Globus pallidus (tissue), 1 donor: ENCODE data around the gene PSMA2.
"Not testable (repeated sequence)": the region's sequence is repeated elsewhere in the genome, so short reads cannot be mapped to it uniquely, and the experiment has no call there.

ENCODE experiments used
- DNase-seq: peaks from one replicate; pipeline ENCODE4 v3.0.0-alpha.2; 2015; ENCODE audit warnings: low spot score

Gene PSMA2

DNA sequence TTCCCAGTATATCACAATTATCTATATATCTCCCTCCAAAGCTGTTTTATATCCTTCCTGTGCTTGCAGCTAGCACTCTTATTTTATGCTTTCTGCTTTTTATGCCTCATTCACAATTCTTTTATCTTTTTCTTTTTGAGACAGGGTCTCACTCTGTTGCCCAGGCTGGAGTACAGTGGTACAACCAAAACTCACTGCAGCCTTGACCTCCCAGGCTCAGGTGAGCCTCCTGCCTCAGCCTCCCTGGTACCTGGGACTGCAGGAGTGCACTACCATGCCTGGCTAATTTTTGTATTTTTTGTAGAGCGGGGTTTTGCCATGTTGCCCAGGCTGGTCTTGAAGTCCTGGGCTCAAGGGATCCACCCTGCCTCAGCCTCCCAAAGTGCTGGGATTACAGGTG is 25.8 kb downstream of the PSMA2 start:
- DNase-seq, result no peak

DNA sequence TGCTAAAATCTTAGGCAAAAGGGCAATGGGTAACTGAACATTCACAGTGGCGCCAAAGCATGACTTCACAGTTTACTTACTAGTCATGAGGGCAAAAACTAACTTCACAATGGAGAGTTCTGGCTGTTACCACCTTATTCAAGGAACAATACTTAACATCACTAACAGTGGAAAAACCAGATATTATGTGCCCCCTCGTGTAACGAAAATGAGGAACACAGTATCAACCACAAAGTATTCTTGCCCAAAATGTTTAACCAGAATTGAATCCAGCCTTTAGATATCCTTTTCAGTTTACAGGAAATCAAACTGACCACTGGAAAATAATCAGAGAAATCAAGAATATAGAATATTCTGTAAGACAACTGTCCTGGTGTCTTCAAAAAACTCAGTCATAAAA is 29.6 kb downstream of the PSMA2 start:
- no peak for DNase-seq

DNA sequence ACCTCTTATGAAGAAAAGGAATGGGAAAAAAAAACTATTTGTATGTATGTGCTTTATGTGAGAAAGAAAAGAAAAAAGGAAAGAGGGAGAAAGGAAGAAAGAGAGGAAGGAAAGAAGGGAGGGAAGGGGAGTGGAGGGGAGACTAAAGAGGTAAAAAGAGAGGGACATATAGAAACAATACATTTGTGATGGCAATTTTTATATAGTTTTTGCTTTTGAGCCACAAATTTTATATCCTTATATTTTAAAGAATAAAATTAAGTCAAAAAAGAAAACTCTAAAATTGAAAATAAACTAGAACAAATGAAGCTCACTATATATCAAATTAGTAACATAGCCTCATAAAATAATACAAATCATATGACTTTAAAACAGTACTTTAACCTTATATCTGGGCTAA is 31.1 kb downstream of the PSMA2 start:
- DNase-seq, result no peak

DNA sequence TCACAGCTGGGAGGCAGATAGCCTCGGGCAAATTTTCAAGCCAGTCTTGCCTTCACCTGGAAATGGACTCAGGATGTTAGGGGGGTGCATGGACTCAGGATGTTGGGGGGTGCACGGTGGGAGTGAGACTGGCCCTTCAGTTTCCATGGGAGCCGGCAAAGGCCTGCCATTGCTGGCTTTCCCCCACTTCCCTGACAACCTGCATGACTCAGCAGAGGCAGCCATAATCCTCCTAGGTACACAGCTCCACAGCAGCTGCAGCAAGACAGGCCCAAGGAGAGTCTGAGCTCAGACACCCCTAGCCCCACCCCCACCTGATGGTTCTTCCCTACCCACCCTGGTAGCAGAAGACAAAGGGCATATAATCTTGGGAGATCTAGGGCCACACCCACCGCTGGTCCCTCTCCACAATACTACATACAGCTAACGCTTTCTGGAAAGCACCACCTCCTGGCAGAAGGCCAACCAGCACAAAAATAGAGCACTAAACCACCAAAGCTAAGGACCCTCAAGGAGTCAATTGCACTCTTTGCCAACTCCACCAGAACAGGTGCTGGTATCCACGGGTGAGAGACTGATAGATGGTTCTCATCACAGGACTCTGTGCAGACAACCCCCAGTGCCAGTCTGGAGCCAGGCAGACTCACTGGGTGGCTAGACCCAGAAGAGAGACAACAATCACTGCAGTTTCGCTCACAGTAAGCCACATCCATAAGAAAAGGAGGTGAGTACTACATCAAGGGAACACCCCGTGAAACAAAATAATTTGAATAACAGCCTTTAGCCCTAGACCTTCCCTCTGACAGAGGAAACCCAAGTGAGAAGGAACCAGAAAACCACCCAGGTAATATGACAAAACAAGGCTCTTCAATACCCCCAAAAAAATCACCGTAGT is 38.4 kb downstream of the PSMA2 start:
- no peak for DNase-seq

DNA sequence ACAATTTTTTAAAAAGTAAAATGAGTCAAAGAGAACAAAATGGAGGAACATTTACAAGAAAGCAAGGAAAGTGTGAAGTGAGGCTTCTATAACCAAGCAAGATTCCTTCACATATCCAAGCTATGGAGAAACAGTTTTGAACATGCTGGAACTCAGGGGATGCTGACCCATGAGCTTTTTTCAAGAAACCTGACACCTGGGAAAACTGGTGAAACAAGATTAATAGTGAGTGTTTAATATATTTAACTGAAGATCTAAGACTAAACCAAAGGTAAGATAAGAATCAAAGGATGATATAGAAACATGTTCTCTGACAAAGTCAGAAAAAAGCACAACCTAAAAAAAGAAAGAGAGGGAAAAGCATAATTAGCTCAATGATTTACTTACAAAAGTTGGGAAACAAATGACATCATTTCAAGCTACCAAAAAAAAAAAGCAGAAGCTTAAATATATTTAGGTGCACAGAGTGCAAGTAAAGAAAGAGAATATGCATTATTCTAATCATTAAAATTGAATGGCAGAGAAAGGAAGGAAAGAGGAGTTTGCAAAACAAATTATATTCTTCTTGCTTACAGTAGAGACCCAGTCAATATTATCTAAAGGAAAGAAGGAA is 45.0 kb downstream of the PSMA2 start:
- no peak for DNase-seq

DNA sequence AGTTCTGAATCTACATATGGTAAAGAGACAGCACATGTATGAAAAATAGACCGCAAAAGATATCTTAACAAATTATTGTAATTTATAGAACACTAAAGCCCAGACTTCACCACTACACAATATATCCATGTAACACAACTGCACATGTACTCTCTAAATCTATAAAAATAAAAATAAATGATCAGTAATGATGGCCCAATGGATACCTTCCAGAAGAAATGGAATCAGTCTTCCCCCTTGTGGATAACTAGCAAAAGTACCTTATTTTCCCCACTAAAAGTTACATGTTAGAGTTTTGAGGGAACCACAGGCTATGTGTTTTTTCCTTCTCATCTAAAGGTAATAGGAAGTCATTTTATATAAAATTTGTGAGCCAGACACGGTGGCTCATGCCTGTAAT is 45.8 kb downstream of the PSMA2 start:
- no peak for DNase-seq

DNA sequence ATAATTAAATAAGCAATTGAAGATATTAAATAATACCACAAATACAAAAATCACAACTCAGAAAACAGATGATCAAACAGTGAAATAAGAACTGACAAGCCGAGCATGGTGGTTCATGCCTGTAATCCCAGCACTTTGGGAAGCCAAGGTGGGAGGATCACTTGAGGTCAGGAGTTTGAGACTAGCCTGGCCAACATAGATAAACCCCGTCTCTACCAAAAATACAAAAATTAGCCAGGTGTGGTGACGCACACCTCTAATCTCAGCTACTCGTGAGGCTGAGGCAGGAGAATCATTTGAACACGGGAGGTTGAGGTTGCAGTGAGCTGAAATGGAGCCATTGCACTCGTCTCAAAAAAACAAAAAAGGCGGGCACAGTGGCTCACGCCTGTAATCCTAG is 46.8 kb downstream of the PSMA2 start:
- not testable (repeated sequence) for DNase-seq

DNA sequence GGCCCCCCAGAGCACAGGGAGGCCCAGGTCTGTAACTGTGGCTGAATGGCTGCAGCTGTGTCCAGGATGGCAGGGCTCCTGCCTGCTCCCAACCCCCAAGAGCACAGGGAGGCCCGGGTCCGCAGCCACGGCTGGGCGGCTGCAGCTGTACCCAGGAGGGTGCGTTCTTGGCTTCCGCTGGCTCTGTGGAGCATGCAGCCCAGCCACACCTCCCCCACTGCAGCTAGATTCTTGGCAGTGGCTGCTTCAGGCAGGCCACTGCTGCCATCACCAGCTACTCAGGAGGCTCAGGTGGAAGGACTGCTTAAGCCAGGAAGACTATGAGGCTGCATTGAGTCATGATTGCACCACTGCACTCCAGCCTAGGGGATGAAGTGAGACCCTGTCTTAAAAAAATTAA is 48.0 kb downstream of the PSMA2 start:
- no peak for DNase-seq

DNA sequence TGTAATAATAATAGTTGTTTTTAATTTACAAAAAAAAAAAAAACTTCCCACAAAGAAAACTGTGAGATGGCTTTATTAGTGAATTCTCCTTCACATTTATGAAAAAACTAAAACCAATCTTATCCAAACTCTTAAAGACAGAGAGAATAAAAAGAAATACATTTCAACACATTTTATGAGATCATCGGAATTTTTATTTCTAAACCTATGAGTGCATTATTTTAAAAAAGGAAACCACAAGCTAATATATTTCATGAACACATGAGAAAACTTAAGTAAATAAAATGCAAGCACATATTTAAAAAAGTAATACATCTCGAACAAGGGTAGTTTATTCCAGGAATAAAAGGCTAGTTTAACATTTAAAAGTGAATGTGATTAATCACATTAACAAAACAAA is 51.6 kb downstream of the PSMA2 start:
- no peak for DNase-seq

DNA sequence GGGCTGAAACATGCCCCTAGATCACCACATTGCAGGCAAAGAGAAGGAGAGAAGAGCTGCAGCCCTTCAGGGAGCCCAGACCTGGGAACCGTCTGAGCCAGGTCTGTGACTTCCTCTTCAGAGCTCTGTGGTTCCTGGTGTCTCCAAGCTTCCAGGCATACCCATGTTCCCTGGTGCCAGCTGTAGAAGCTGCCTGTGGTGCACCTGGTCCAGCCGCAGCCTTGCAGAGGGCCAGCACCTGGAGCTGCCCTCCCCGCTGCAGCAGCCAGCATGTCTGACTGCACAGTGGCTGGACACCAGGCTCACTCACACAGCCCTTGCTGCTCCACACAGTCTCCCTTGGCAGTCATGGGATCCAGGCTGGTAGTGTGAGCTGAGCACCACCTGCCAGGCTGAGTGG is 53.7 kb downstream of the PSMA2 start:
- no peak for DNase-seq

DNA sequence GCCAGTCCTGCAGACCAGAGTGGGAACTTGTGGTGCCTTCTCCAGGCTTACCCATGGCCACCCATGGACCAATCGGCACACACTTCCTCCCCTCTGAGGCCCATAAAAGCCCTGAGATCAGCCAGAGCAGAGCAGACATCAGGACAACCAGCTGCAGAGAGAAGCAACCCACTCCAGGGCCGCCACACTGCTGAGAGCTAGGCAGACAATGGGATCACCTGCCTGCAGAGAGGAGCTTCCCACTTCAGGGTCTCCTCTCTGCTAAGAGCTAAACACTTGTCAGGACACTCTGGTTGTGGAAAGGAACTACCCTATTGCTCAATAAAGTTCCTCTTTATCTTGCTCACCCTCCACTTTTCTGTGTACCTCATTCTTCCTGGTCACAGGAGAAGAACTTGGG is 54.1 kb downstream of the PSMA2 start:
- no peak for DNase-seq

DNA sequence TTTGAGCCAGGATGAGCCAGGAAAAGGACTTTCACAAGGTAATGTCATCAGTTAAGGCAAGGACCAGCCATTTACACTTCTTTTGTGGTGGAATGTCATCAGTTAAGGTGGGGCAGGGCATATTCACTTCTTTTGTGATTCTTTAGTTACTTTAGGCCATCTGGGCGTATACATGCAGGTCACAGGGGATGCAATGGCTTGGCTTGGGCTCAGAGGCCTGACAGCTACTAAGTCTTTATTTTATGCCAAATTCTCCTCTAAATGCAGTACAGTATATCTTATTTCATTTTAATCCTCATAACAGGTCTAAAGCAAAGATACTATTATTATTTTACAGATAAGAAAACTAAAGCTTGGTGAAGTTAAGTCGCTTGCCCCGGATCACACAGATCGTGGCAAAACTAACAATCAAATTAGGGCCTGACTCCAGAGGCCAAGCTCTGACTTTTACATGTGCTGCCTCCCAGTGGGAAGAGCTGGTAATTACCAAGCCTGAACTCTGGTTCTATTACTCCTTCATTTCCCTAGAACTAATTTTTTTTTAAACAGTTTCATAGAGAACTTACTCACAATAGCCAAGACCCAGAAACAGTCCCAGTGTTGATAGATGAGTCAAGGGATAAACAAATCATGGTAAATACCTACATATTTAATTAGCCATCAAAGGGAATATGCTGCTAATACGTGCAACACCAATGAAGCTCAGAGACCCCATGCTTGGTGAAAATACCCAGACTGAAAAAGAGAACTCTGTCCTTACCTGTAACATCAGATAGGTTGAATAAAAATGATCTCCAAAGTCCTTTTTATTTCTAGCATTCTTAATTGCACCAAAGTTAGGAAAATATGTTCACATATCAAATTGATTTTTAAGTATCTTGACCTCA is 55.5 kb downstream of the PSMA2 start:
- peak; percentile 32 for DNase-seq

DNA sequence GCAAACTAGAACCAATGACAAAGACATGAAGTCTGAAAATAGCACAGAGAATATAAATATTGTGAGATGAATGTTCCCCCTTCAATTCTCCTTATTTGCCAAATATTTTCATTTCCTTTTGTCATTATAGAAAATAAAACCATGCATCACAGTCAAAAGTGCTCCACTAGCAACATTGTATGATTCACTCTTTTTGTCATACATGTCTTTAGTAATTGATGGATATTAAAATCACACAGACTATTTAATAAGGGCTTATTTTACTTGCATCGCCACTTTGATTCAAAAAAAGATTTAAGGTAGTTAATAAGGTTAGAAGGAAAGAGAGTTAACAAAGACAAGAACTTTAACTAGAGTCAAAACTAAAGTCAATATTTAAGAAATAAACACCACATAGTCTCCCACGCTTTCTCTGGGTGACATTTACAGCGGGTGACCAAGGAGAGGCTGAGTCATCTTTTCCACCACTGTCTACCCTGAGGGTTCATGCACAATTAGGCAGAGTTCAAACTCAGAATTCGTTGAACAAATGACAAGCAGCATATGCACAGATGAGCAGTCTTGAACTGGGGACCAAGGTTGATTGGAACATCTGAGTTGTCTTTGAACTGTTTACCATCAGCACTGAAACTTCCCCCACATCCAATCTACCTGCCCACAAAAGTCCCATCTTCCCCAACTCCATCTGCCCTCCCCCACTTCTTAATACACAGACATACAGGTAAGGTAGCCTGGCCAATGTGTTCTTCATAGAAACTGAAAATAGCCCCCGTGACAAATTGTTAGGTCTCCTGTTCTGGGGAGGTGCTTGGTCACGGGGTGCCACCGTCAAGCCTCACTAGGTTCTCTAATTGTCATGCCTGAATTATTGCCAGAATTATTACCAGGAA is 62.6 kb downstream of the PSMA2 start:
- DNase-seq, result no peak

DNA sequence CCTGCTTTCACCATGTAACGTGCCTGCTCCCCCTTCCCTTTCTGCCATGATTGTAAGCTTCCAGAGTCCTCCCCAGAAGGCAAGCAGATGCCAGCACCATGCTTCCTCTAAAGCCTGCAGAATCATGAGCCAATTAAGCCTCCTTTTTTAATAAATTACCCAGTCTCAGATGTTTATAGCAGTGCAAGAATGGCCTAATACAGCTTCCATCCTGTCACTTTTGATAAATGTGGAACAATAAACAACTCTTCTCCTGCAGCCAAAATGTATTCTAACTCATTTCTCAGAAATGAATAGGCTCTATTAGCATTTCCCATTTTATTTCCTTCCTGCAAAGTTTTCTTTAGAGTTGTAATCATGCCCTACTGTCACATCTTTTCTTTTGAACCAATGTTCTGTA is 63.5 kb downstream of the PSMA2 start:
- DNase-seq, result no peak
